Hematopoietic multipotent progenitor cell (in vitro differentiated cells): ENCODE data around the gene CDK14. TPM values are rescaled to one million over a fixed set of nuclear protein-coding genes. Genes with fewer than 3 reads are reported as not detected.
A peak's percentile ranks its signal among the peaks of the same experiment; 100 is the strongest.

Experiments
- DNase-seq, 3 donors: peaks; one replicate each; pipeline ENCODE4 v3.0.0-alpha.2; 2011 to 2015; ENCODE audit warnings: low read depth in 2 of 3, low spot score in 2 of 3
- total RNA-seq: library from RNA; depleted of rRNA; stranded (reverse); fragments of >200 nt; gene quantifications from one replicate; pipeline ENCODE4 v1.2.3, GENCODE V29; 2012

Gene CDK14
- total RNA-seq, 1 donor, result 7.5 TPM

- no peak for DNase-seq
These were observed 434.7 kb downstream of the CDK14 start for GRCh38 chr7:91030680-91031380.

- no peak for DNase-seq
These were observed 435.6 kb downstream of the CDK14 start for GRCh38 chr7:91031757-91032156.

GRCh38 chr7:91033574-91033973, 437.5 kb downstream of the CDK14 start:
- DNase-seq, result no peak

GRCh38 chr7:91034459-91035368, 438.6 kb downstream of the CDK14 start:
- DNase-seq, result peak in 1 of 3 donors; percentile 26

- DNase-seq, result no peak
These were observed 442.9 kb downstream of the CDK14 start for GRCh38 chr7:91039033-91039432.

- DNase-seq, result no peak
These were observed 445.0 kb downstream of the CDK14 start for GRCh38 chr7:91041141-91041540.

- DNase-seq, result no peak
These were observed 445.9 kb downstream of the CDK14 start for GRCh38 chr7:91041901-91042484.

GRCh38 chr7:91043186-91043585, 447.1 kb downstream of the CDK14 start:
- DNase-seq, result no peak

- no peak for DNase-seq
These were observed 448.0 kb downstream of the CDK14 start for GRCh38 chr7:91043924-91044645.

GRCh38 chr7:91045606-91046005, 449.5 kb downstream of the CDK14 start:
- no peak for DNase-seq

- DNase-seq, result peak in 1 of 3 donors; percentile 13
These were observed 450.4 kb downstream of the CDK14 start for GRCh38 chr7:91046322-91047089.

GRCh38 chr7:91047636-91048035, 451.5 kb downstream of the CDK14 start:
- no peak for DNase-seq

- DNase-seq, result peak in 2 of 3 donors; percentile 1 to 22
These were observed 454.6 kb downstream of the CDK14 start for GRCh38 chr7:91050677-91051076.

- DNase-seq, result no peak
These were observed 455.8 kb downstream of the CDK14 start for GRCh38 chr7:91051966-91052365.

GRCh38 chr7:91054374-91054773, 458.3 kb downstream of the CDK14 start:
- DNase-seq, result no peak

- no peak for DNase-seq
These were observed 459.1 kb downstream of the CDK14 start for GRCh38 chr7:91055219-91055618.

- DNase-seq, result no peak
These were observed 466.6 kb downstream of the CDK14 start for GRCh38 chr7:91062713-91063112.

- no peak for DNase-seq
These were observed 467.9 kb downstream of the CDK14 start for GRCh38 chr7:91064052-91064451.

GRCh38 chr7:91064938-91065337, 468.8 kb downstream of the CDK14 start:
- DNase-seq, result no peak

GRCh38 chr7:91066627-91067026, 470.5 kb downstream of the CDK14 start:
- DNase-seq, result no peak
